ENCODE data around the gene HMGB1. TPM values are rescaled to one million over a fixed set of nuclear protein-coding genes. Genes with fewer than 3 reads are reported as not detected.

HMGB1 gene
- total RNA-seq, 1 donor from 2014 or later: 640 TPM

DNA sequence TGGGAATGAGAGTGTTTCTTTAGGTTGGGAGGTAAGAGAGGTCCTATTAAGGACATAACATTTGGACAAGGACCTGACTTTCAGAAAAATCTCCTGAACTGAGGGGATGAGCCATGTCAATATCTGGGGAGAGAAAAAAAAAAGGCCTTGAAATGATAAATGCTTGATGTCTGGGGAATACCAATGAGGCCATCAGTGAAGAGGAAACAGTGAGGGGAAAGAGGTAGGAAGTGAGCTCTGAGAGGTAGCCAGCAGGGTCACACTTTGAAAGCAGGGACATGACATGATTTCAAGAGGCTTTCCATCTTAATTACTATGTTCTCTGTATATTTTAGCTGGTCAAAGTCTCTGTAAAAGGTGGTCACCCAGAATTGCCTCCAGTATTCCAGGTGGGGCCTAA lies 53.4 kb downstream of the HMGB1 start:
- Mint-ChIP-seq H3K36me3 (ENCODE audit: low read depth) (no peaks in the 10 kb centered on the region), H3K4me3 (no peak overlapping the region), H3K27me3 (no peaks in the 10 kb centered on the region), H3K4me1 (peaks cover 24% of the 10 kb centered on the region), H3K27ac (no peak overlapping the region), H3K9me3 (no peaks in the 10 kb centered on the region)
- intact Hi-C loops (cut with micrococcal nuclease): no loop called here
- DNase-seq: no peak

DNA sequence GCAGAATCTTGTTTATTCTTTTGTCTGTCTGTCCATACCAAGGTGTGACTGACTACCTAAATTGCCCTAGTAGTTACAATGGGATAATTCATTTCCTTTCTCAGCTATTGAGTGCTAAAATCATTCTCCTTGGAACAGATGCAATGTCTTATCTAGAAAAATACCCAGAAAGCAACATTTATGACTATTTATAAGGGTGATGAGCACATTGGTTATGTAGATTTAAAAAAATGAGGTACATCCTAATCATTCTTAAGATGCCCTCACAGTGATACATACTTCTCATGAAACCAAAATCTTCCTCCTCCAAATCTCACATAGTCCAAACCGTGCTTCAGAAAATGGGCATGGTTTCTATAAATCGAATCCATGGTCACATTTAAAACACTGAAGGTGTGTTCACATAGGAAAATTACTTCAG lies 55.0 kb downstream of the HMGB1 start:
- Mint-ChIP-seq H3K27me3 (peaks cover 4% of the 10 kb centered on the region), H3K4me1 (peaks cover 29% of the 10 kb centered on the region), H3K4me3 (no peak overlapping the region), H3K27ac (no peak overlapping the region), H3K9me3 (no peaks in the 10 kb centered on the region), H3K36me3 (ENCODE audit: low read depth) (no peaks in the 10 kb centered on the region)
- no peak for DNase-seq
- intact Hi-C loops (cut with micrococcal nuclease): no loop called here

DNA sequence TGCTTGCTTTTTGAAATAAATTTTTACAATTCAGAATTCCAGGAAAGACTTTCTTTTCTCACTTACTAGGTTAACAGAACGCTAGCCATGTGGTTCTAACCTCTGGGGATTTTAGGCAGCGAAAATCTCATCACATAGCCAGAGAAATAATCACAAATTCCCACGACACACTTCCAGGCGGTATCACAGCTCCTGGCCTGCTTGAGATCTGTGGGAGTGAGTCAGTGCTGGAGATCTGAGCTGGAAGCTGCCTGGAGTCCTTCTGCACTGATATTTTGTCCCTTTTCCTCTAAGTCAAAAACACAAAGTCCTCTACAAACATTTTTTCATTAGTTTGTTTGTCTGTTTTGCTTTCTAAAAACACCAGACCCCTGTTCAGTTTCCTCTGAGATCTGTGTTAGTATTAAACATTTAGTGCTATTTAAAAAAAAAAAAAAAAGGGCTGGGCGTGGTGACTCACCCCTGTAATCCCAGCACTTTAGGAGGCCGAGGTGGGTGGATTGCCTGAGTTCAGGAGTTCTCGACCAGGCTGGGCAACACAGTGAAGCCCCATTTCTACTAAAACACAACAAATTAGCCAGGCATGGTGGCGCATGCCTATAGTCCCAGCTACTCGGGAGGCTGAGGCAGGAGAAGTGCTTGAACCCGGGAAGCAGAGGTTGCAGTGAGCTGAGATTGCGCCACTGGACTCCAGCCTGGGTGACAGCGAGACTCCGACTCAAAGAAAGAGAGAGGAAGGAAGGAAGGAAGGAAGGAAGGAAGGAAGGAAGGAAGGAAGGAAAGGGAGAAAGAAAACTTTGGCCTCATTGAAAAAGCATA lies 55.6 kb downstream of the HMGB1 start:
- no peak for DNase-seq
- Mint-ChIP-seq H3K36me3 (ENCODE audit: low read depth) (no peaks in the 10 kb centered on the region), H3K27me3 (peaks cover 4% of the 10 kb centered on the region), H3K27ac (peak overlapping the region; percentile 49), H3K4me3 (no peak overlapping the region), H3K4me1 (peaks cover 23% of the 10 kb centered on the region), H3K9me3 (no peaks in the 10 kb centered on the region)
- intact Hi-C loops (cut with micrococcal nuclease): loop anchor here (5.0 kb wide), 1 partner anchor 103 kb away; the partner anchor contains the start of gene KATNAL1

DNA sequence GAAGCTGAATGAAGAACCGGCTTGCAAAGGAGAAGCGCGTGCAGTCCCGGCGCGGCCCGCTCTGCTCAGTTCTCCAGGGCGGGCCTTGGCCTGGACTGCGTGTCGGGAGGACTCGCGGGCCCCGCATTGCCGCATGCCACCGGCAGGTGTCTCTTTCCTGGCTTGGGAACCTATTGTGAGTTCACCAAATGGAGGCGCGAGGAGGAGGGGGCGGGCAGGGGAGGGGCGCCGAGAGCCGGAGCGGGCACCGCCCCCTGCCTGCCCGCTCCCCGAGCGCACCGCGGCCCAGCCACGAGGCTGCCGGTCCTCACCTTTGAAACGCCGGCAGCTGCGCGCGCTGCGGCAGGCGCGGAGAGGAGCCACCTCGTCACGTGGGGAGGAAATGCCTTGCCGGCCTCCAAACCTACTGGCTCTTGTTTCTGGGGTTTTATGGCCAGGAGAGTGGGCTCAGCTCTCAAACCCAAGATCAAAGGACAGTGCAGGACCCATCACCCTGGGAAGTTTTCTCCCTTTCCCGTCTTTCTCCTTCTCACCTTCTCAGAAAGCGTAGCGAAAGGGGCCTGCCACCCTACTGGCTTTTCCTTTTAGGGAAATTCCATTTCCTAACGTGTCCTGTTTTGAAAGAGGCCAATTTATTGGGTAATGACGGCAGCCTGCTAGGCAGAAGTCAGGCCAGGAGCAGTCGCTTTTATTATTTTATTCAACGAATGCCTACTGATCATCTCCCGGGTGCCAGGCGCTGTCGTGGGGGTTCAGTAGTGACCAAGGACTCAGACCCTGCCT lies 57.2 kb downstream of the HMGB1 start:
- Mint-ChIP-seq H3K36me3 (ENCODE audit: low read depth) (no peaks in the 10 kb centered on the region), H3K27ac (peak overlapping the region; percentile 80), H3K9me3 (no peaks in the 10 kb centered on the region), H3K27me3 (peaks cover 4% of the 10 kb centered on the region), H3K4me1 (peaks cover 23% of the 10 kb centered on the region), H3K4me3 (peak overlapping the region; percentile 73)
- peak; percentile 97 for DNase-seq
- intact Hi-C loops (cut with micrococcal nuclease): loop anchor here (1.0 to 5.0 kb wide), 4 partner anchors 13 to 101 kb away; partner anchors contain the start of genes KATNAL1 and UBE2L5

DNA sequence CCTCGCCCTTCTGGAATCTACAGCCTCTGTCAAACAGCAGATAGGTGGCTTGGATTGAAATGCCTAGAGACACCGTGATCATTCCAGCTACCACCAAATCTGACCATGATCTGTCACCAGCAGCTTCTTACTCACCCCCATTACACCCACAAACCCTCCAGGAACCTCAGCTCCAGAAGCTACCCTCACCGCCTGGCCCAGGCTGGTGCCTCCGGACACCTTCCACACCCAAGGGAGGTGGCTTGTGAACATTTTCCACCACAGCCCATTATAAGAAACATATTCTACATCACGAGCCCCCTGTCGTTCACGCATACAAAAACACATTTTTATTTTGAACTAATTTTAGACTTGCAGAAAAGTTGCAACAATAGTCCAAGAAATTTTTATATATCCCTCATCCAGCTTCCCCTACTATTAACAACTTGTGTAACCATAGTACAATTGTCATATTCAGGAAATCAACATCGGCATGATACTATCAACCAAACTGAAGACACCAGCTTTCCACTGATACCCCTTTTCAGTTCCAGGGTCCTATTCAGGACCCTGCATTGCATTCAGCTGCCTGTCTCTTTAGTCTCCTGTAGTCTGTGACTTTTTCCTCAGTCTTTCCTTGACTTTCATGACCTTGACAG lies 58.8 kb downstream of the HMGB1 start:
- H3K27ac Mint-ChIP-seq: peak overlapping the region; percentile 41
- intact Hi-C loops (cut with micrococcal nuclease): loop anchor here (5.0 kb wide), 1 partner anchor 100 kb away; the partner anchor contains the start of gene KATNAL1
- DNase-seq: no peak
- no peaks in the 10 kb centered on the region for H3K36me3 Mint-ChIP-seq (ENCODE audit: low read depth)
- H3K9me3 Mint-ChIP-seq: no peaks in the 10 kb centered on the region
- peaks cover 4% of the 10 kb centered on the region for H3K27me3 Mint-ChIP-seq
- no peak overlapping the region for H3K4me3 Mint-ChIP-seq
- H3K4me1 Mint-ChIP-seq: peaks cover 19% of the 10 kb centered on the region

Other genes with a start within 250 kb of the HMGB1 start
- gene KATNAL1, start 158.4 kb downstream of the HMGB1 start, total RNA-seq: 7.5 and 9.0 TPM in 2 replicates
- not detected in 2 replicates for gene UBE2L5, start 43.4 kb downstream of the HMGB1 start, total RNA-seq
- gene USPL1, start 152.0 kb upstream of the HMGB1 start, total RNA-seq: 16.2 and 18.7 TPM in 2 replicates

Data from activated CD4-positive, alpha-beta T cell treated with anti-CD3 and anti-CD28 coated beads, Interleukin-2, amount 10 ng/mL, durations not matched to agents 24 days and 14 days (primary cell).